Heart right ventricle (tissue), 16 donors: Measurements from ENCODE around the gene GALM. TPM values are rescaled to one million over a fixed set of nuclear protein-coding genes. Genes with fewer than 3 reads are reported as not detected.

Experiments used
- ATAC-seq, 8 donors: fragments of 200-7000 bp; cut with Tn5 transposase; one replicate each; pipeline ENCODE4 v1.9.1; 2020; ENCODE audit warnings: mild to moderate bottlenecking in 8 of 8, moderate library complexity in 8 of 8, moderate number of reproducible peaks in 1 of 8
- DNase-seq, 2 donors: peaks; one replicate each; pipeline ENCODE4 v3.0.0-alpha.2; 2020
- H3K27ac ChIP-seq, 10 donors: fragments of 200-600 bp; sonication (generic) in 2 of 10; one replicate each; pipeline versions ENCODE4 v1.5.0 to v1.8.0; 2020 to 2022; ENCODE audit warnings: mild to moderate bottlenecking in 3 of 10
- H3K27me3 ChIP-seq, 7 donors: fragments of 200-600 bp; one replicate each; pipeline ENCODE4 v1.8.0; 2021 to 2022; ENCODE audit warnings: mild to moderate bottlenecking in 2 of 7
- H3K36me3 ChIP-seq, 9 donors: fragments of 200-600 bp; sonication (generic) in 1 of 9; one replicate each; pipeline versions ENCODE4 v1.5.0 to v1.8.0; 2020 to 2022; ENCODE audit warnings: mild to moderate bottlenecking in 2 of 9
- H3K4me1 ChIP-seq, 9 donors: fragments of 200-600 bp; sonication (generic) in 1 of 9; one replicate each; pipeline versions ENCODE4 v1.5.0 to v1.8.0; 2020 to 2022; ENCODE audit warnings: mild to moderate bottlenecking in 4 of 9
- H3K4me3 ChIP-seq, 10 donors: fragments of 200-600 bp; sonication (generic) in 2 of 10; one replicate each; pipeline versions ENCODE4 v1.5.0 to v1.8.0; 2020 to 2022; ENCODE audit warnings: mild to moderate bottlenecking in 7 of 10, moderate library complexity in 2 of 10
- H3K9me3 ChIP-seq, 11 donors: fragments of 200-600 bp in 10 of 11; sonication (generic) in 2 of 11; one replicate each; pipeline versions ENCODE4 v1.5.0 to v1.8.0; 2013 to 2022; ENCODE audit warnings: mild to moderate bottlenecking in 2 of 11, control low read depth in 1 of 11, moderate library complexity in 1 of 11
- CTCF ChIP-seq, 9 donors: fragments of 200-600 bp; sonication (generic) in 2 of 9; IDR thresholded peaks; one replicate each; pipeline versions ENCODE4 v1.5.0 to v1.8.0; 2021 to 2022; ENCODE audit warnings: antibody characterized with exemption in 9 of 9, mild to moderate bottlenecking in 5 of 9, moderate library complexity in 1 of 9
- WGBS, 2 donors: extraction: QIAGEN DNeasy Blood & Tissue Kit; methylation state at CpG; one replicate each; pipeline ENCODE4 v1.1.7; 2013; ENCODE audit warnings: inconsistent platforms in 1 of 2; 5-methylcytosine and 5-hydroxymethylcytosine counted together
- intact Hi-C, 10 donors: fragments of 100-400 bp; cut with DNase I; formaldehyde crosslinking; loops; one replicate each; pipeline versions ENCODE4 v1.11.1 to v1.14.2; 2022
- polyA plus RNA-seq, 2 donors: library from polyadenylated mRNA; stranded (reverse); fragments of 200-250 nt; gene quantifications; one replicate each; pipeline ENCODE4 v1.2.3, GENCODE V29; 2013
- total RNA-seq, 10 donors: library from RNA; stranded (reverse); fragmentation: NEBNext Ultra II Directional in 3 of 10; extraction: Animal tissue kit (Norgen Biotek cat#: 25700) in 3 of 10; gene quantifications; one replicate each; pipeline versions ENCODE4 v1.2.1 to v1.2.4, GENCODE V29; 2021 to 2023
- donor health status: Arrhythmogenic right ventricular cardiomyopathy.
- donor health status: ischemic (EF 13 %, LVEDD 7.1; RV severe dilation, severe dysfunction).
- donor health status: healthy with polysubstance abuse.
- donor health status: DM: no; HTN: yes; CAD: no.
- donor health status: DM: no; HTN: no; CAD: no.
- donor health status: ischemic (EF 25% LVEDD 6.9; RV normal size, moderate dysfunction).
- donor health status: ischemic (EF 25% LVEDD 5.7; RV mildly dilated, moderate dysfunction).
- donor health status: healthy.
- donor health status: DM: yes; HTN: yes; CAD: no.
- donor health status: Ischemic cardiomyopathy.
- donor health status: ischemic (EF 35%, LVEDD 5.7; RV mildly dilated, moderate dysfunction).
- donor health status: nonischemic (EF 11% LVEDD 7.7; RV severe dilation, severe dysfunction).
- donor health status: DM: yes; HTN: yes; CAD: no.
- donor health status: PGD.
- donor health status: ischemic (EF 29% LVEDD 5.4; RV normal size, mild dysfunction).
- donor health status: nonischemic (EF 23%, LVEDD 6.1; RV moderate dilation, normal function).

The GALM gene
- total and polyA plus RNA-seq, 12 donors, result 6.5 to 18.6 (median 11.0) TPM

GRCh38 chr2:38765149-38765548, 99.2 kb downstream of the GALM start:
- intact Hi-C loops, result no loop called here
- Histone ChIP-seq H3K36me3 (no peaks in the 10 kb centered on the region), H3K27me3 (no peaks in the 10 kb centered on the region), H3K27ac (no peak overlapping the region), H3K4me3 (no peak overlapping the region), H3K9me3 (no peaks in the 10 kb centered on the region), H3K4me1 (no peaks in the 10 kb centered on the region)
- DNase-seq, result no peak
- no peak for ATAC-seq
- no peak for TF ChIP-seq CTCF (IDR thresholded peaks at IDR 0.05)
- WGBS, 2 donors, result 72 to 76% methylated on average over 4 of the region's 4 CpGs

DNA sequence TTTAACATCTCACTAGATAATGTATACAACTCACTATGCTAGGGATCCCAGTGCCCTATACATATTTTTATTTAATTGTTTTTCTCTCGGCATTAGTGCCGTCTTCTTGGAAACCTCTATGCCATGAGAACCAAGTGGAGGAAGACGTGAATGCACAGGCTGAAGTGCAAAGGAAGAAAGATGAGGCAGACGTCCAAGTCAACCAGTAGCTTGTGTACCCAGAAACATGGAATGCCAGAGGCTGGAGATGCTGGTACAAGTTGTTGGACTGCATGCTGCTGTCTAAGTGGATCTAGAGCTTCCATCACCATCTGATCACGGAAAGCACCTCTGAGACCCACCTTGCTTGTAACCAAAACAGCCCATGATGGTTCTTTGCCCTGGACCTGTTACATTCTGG, 99.6 kb downstream of the GALM start:
- intact Hi-C loops, result no loop called here
- ATAC-seq (no peak), DNase-seq (no peak)
- Histone ChIP-seq H3K36me3 (no peaks in the 10 kb centered on the region), H3K27me3 (no peaks in the 10 kb centered on the region), H3K4me3 (no peak overlapping the region), H3K4me1 (no peaks in the 10 kb centered on the region), H3K9me3 (no peaks in the 10 kb centered on the region), H3K27ac (no peak overlapping the region)
- no peak for TF ChIP-seq CTCF (IDR thresholded peaks at IDR 0.05)
- 86 to 90% methylated on average over 5 of the region's 5 CpGs for WGBS, 2 donors

DNA sequence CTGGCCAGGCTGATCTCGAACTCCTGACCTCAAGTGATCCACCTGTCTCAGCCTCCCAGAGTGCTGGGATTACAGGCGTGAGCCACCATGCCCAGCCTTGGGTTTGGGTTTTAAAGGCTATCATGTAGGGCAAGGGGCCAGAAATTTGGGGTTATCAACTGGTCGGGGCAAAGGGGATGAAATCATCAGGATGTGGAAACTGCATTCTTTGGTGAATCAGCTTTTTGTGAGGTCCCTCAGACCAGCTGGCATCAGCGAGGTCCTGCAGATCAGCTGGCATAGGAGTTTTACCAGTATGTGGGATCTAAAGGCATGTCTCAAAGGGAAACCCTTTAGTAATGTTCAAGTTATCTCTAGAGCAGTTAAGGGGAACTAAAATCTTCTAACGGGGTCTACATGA, 105.7 kb downstream of the GALM start:
- WGBS, 2 donors, result 69% methylated on average over 5 of the region's 5 CpGs
- Histone ChIP-seq H3K27me3 (peaks cover 0 to 2% (median 0%) of the 10 kb centered on the region in 7 donors), H3K4me1 (no peaks in the 10 kb centered on the region), H3K4me3 (no peak overlapping the region), H3K9me3 (no peaks in the 10 kb centered on the region), H3K36me3 (no peaks in the 10 kb centered on the region), H3K27ac (no peak overlapping the region)
- intact Hi-C loops, result no loop called here
- DNase-seq, result no peak
- TF ChIP-seq CTCF (IDR thresholded peaks at IDR 0.05), result no peak
- no peak for ATAC-seq

DNA sequence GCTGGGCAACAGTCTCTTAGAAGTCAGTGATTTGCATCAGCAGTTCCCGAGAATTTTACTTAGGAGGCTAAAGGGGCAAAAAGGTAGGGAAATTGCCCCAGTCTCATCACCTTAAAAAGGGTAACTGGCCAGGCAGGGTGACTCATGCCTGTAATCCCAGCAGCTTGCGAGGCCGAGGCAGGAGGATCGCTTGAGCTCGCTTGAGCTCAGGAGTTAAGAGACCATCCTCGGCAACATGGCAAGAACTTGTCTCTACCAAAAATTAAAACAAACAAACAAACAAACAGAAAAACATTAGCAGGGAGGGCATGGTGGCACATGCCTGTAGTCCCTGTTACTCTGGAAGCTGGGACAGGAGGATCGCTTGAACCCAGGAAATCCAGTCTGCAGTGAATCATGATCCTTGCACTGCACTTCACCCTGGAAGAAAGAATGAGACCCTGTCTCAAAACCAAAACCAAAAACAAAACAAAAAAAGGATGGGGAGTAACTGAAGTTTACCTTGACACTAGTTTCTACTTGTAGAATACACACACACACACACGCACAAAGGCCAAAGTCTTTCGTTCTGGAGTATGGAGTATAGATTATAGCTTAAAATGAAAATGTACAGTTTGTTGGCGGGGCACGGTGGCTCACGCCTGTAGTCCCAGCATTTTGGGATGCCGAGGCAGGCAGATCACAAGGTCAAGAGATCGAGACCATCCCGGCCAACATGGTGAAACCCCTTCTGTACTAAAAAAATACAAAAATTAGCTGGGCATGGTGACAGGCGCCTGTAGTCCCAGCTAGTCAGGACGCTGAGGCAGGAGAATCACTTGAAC, 109.4 kb downstream of the GALM start:
- H3K27me3 ChIP-seq, result peaks cover 0 to 9% (median 0%) of the 10 kb centered on the region in 7 donors
- TF ChIP-seq CTCF (IDR thresholded peaks at IDR 0.05), result no peak
- H3K36me3 ChIP-seq, result peaks cover 0 to 8% (median 1%) of the 10 kb centered on the region in 9 donors
- intact Hi-C loops, result no loop called here
- peaks cover 2 to 15% (median 9%) of the 10 kb centered on the region in 9 donors for H3K4me1 ChIP-seq
- H3K4me3 ChIP-seq, result no peak overlapping the region
- H3K9me3 ChIP-seq, result no peaks in the 10 kb centered on the region
- WGBS, 2 donors, result 86 to 90% methylated on average over 17 of the region's 17 CpGs
- ATAC-seq, result no peak
- H3K27ac ChIP-seq, result no peak overlapping the region
- DNase-seq, result no peak
